ENCODE data around the gene ATG16L2. TPM values are rescaled to one million over a fixed set of nuclear protein-coding genes. Genes with fewer than 3 reads are reported as not detected.
"Not testable (repeated sequence)": the region's sequence is repeated elsewhere in the genome, so short reads cannot be mapped to it uniquely, and the experiment has no call there.

Gene ATG16L2
- total and polyA plus RNA-seq, 4 donors = 42.6 to 86.0 (median 61.4) TPM

DNA sequence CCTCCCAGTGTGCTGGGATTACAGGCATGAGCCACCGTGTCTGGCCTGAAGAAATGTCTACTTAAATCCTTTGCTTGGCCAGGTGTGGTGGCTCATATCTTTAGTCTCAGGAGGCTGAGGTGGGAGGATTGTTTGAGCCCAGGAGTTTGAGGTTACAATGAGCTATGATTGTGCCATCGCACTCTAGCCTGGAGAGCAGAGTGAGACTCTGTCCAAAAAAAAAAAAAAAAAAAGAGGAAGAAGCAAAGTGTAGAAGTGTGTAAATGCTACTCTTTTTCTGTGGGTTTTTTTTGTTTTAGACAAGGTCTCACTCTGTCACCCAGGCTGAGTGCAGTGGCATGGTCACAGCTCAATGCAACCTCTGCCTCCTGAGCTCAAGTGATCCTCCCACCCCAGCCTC is 6.4 kb upstream of the ATG16L2 start:
- Histone ChIP-seq H3K9ac (ENCODE audit: insufficient read depth in 1 of 2, low read length in 2 of 2) (no peak overlapping the region), H3K27ac (ENCODE audit: low read depth in 1 of 2, low read length in 1 of 2) (peak overlapping the region in 1 of 2 donors; percentile 73), H3K4me1 (ENCODE audit: control insufficient read depth in 5 of 5, insufficient read depth in 5 of 5, low read length in 5 of 5) (peaks cover 3 to 6% (median 5%) of the 10 kb centered on the region in 5 donors), H3K36me3 (ENCODE audit: control insufficient read depth in 4 of 4, insufficient read depth in 4 of 4, low read length in 4 of 4) (peaks cover 0 to 8% (median 4%) of the 10 kb centered on the region in 4 donors), H3K4me3 (no peak overlapping the region), H3K9me3 (ENCODE audit: control insufficient read depth in 4 of 4, insufficient read depth in 3 of 4, low read length in 3 of 4) (no peaks in the 10 kb centered on the region), H3K27me3 (ENCODE audit: control insufficient read depth in 3 of 3, insufficient read depth in 3 of 3, low read length in 2 of 3) (no peaks in the 10 kb centered on the region)
- WGBS, 2 donors = 30 to 68% methylated on average over 2 of the region's 2 CpGs
- ATAC-seq (ENCODE audit: insufficient read depth, low FRiP score) = peak; percentile 51
- no peak for DNase-seq
- TF ChIP-seq, protein P1, sequence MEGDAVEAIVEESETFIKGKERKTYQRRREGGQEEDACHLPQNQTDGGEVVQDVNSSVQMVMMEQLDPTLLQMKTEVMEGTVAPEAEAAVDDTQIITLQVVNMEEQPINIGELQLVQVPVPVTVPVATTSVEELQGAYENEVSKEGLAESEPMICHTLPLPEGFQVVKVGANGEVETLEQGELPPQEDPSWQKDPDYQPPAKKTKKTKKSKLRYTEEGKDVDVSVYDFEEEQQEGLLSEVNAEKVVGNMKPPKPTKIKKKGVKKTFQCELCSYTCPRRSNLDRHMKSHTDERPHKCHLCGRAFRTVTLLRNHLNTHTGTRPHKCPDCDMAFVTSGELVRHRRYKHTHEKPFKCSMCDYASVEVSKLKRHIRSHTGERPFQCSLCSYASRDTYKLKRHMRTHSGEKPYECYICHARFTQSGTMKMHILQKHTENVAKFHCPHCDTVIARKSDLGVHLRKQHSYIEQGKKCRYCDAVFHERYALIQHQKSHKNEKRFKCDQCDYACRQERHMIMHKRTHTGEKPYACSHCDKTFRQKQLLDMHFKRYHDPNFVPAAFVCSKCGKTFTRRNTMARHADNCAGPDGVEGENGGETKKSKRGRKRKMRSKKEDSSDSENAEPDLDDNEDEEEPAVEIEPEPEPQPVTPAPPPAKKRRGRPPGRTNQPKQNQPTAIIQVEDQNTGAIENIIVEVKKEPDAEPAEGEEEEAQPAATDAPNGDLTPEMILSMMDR (IDR thresholded peaks at IDR 0.05; ENCODE audit: control extremely low read depth, extremely low read depth) = no peak

DNA sequence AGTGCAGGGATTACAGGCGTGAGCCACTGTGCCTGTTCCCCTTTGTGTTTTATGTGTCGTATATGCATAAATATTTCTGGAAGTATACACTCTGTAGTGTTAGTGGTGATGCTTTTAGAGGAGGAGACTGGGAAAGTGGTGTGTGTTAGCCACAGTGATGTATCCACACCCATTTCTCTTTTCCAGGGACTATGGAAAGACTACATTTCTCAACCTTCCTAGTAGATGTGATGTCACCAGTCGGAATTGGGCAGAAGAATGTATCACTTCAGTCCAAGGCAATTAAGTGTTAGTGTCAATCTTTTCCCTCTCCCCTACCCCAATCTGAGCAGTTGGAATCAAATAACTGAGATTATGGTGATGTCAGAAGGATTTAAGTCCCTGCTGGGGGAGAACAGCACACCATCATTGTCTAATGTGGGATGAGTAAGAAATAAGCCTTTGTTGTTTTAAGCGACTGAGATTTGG is 5.8 kb upstream of the ATG16L2 start:
- TF ChIP-seq, protein P1 (IDR thresholded peaks at IDR 0.05; ENCODE audit: control extremely low read depth, extremely low read depth) = no peak
- H3K4me3 ChIP-seq = no peak overlapping the region
- H3K9ac ChIP-seq (ENCODE audit: insufficient read depth in 1 of 2, low read length in 2 of 2) = no peak overlapping the region
- WGBS, 2 donors = 59 to 79% methylated on average over 4 of the region's 4 CpGs
- H3K9me3 ChIP-seq (ENCODE audit: control insufficient read depth in 4 of 4, insufficient read depth in 3 of 4, low read length in 3 of 4) = no peaks in the 10 kb centered on the region
- H3K4me1 ChIP-seq (ENCODE audit: control insufficient read depth in 5 of 5, insufficient read depth in 5 of 5, low read length in 5 of 5) = peaks cover 3 to 11% (median 7%) of the 10 kb centered on the region in 5 donors
- H3K27me3 ChIP-seq (ENCODE audit: control insufficient read depth in 3 of 3, insufficient read depth in 3 of 3, low read length in 2 of 3) = no peaks in the 10 kb centered on the region
- DNase-seq = no peak
- peaks cover 0 to 8% (median 4%) of the 10 kb centered on the region in 4 donors for H3K36me3 ChIP-seq (ENCODE audit: control insufficient read depth in 4 of 4, insufficient read depth in 4 of 4, low read length in 4 of 4)
- peak overlapping the region in 1 of 2 donors; percentile 33 for H3K27ac ChIP-seq (ENCODE audit: low read depth in 1 of 2, low read length in 1 of 2)
- ATAC-seq (ENCODE audit: insufficient read depth, low FRiP score) = no peak

GRCh38 chr11:72811686-72812085 is 2.5 kb upstream of the ATG16L2 start:
- not testable (repeated sequence) for H3K27ac ChIP-seq (ENCODE audit: low read depth in 1 of 2, low read length in 1 of 2)
- H3K4me1 ChIP-seq (ENCODE audit: control insufficient read depth in 5 of 5, insufficient read depth in 5 of 5, low read length in 5 of 5) = peaks cover 8 to 19% (median 14%) of the 10 kb centered on the region in 5 donors

DNA sequence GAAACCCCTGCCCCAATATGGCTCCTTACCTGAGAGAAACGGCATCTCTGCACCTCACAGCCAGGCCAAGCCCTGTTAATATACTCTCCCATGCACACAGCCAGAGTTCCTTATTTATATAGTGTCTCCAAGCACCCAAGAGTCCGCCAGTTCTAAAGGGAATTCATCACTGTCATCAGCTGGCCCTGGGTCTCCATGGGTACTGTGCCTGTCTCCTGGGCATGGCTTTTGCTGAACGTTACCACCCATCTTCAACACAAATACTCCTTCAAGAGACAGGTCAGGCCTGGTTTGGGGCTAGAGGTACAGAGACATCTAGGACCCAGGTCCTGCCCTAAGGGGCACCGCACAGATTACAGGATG is 1.6 kb upstream of the ATG16L2 start:
- ATAC-seq (ENCODE audit: insufficient read depth, low FRiP score) (no peak), DNase-seq (no peak)
- TF ChIP-seq, protein P1 (IDR thresholded peaks at IDR 0.05; ENCODE audit: control extremely low read depth, extremely low read depth) = no peak
- peaks cover 0 to 8% (median 5%) of the 10 kb centered on the region in 4 donors for H3K36me3 ChIP-seq (ENCODE audit: control insufficient read depth in 4 of 4, insufficient read depth in 4 of 4, low read length in 4 of 4)
- peak overlapping the region in 1 of 2 donors; percentile 42 for H3K9ac ChIP-seq (ENCODE audit: insufficient read depth in 1 of 2, low read length in 2 of 2)
- H3K27ac ChIP-seq (ENCODE audit: low read depth in 1 of 2, low read length in 1 of 2) = peak overlapping the region in 1 of 2 donors; percentile 99
- WGBS, 2 donors = 24 to 32% methylated on average over 4 of the region's 4 CpGs
- no peak overlapping the region for H3K4me3 ChIP-seq
- peaks cover 8 to 19% (median 14%) of the 10 kb centered on the region in 5 donors for H3K4me1 ChIP-seq (ENCODE audit: control insufficient read depth in 5 of 5, insufficient read depth in 5 of 5, low read length in 5 of 5)
- H3K9me3 ChIP-seq (ENCODE audit: control insufficient read depth in 4 of 4, insufficient read depth in 3 of 4, low read length in 3 of 4) = peaks cover 0 to 2% (median 0%) of the 10 kb centered on the region in 4 donors
- no peaks in the 10 kb centered on the region for H3K27me3 ChIP-seq (ENCODE audit: control insufficient read depth in 3 of 3, insufficient read depth in 3 of 3, low read length in 2 of 3)

More at GRCh38 chr11:72811686-72812085, 2.5 kb upstream of the ATG16L2 start:
- H3K27me3 ChIP-seq (ENCODE audit: control insufficient read depth in 3 of 3, insufficient read depth in 3 of 3, low read length in 2 of 3); H3K9ac ChIP-seq (ENCODE audit: insufficient read depth in 1 of 2, low read length in 2 of 2); ATAC-seq (ENCODE audit: insufficient read depth, low FRiP score); H3K36me3 ChIP-seq (ENCODE audit: control insufficient read depth in 4 of 4, insufficient read depth in 4 of 4, low read length in 4 of 4); H3K4me3 ChIP-seq; DNase-seq; H3K9me3 ChIP-seq (ENCODE audit: control insufficient read depth in 4 of 4, insufficient read depth in 3 of 4, low read length in 3 of 4): not testable (repeated sequence)
- WGBS, 2 donors = 90% methylated on average over 10 of the region's 10 CpGs

Data from lung (tissue), 12 donors.